Renal pelvis (tissue), 12 donors: ENCODE measurements around the gene THRAP3. TPM values are rescaled to one million over a fixed set of nuclear protein-coding genes. Genes with fewer than 3 reads are reported as not detected.
"Not testable (repeated sequence)": the region's sequence is repeated elsewhere in the genome, so short reads cannot be mapped to it uniquely, and the experiment has no call there.

Experiments used
- DNase-seq: peaks from one replicate; pipeline ENCODE4 v3.0.0-alpha.2; 2013
- long read RNA-seq, 16 experiments: transcript quantifications; one replicate each; lab custom pipeline, GENCODE V29; 2026
- polyA plus RNA-seq, 3 donors: library from polyadenylated mRNA; unstranded; fragments of 120-200 nt; gene quantifications; one replicate each; pipeline ENCODE4 v1.2.1, GENCODE V29; 2013; ENCODE audit not compliant: insufficient read length in 3 of 3

The THRAP3 gene
- polyA plus RNA-seq, result 100 to 1,000 TPM; 140 to 158 (median 140) TPM
- long read RNA-seq, donor 1, full-length matches to known transcripts, result 2 of 311 reads
- long read RNA-seq, donor 1, partial matches to known transcripts, result 309 of 311 reads
- long read RNA-seq, donor 1, other reads (novel, unspliced or antisense), result 0 of 311 reads
- long read RNA-seq, donor 2, full-length matches to known transcripts, result 3 of 96 reads
- long read RNA-seq, donor 2, partial matches to known transcripts, result 84 of 96 reads
- long read RNA-seq, donor 2, other reads (novel, unspliced or antisense), result 9 of 96 reads
- long read RNA-seq, donor 3, full-length matches to known transcripts, result 1 of 64 reads
- long read RNA-seq, donor 3, partial matches to known transcripts, result 57 of 64 reads
- long read RNA-seq, donor 3, other reads (novel, unspliced or antisense), result 6 of 64 reads
- long read RNA-seq, donor 4, partial matches to known transcripts, result 37 of 39 reads
- long read RNA-seq, donor 4, other reads (novel, unspliced or antisense), result 0 of 39 reads
- long read RNA-seq, donor 5, full-length matches to known transcripts, result 1 of 49 reads
- long read RNA-seq, donor 5, partial matches to known transcripts, result 42 of 49 reads
- long read RNA-seq, donor 5, other reads (novel, unspliced or antisense), result 6 of 49 reads
- long read RNA-seq, donor 6, full-length matches to known transcripts, result 4 of 102 reads
- long read RNA-seq, donor 6, partial matches to known transcripts, result 98 of 102 reads
- long read RNA-seq, donor 6, other reads (novel, unspliced or antisense), result 0 of 102 reads
- long read RNA-seq, donor 7, full-length matches to known transcripts, result 1 of 121 reads
- long read RNA-seq, donor 7, partial matches to known transcripts, result 112 of 121 reads
- long read RNA-seq, donor 7, other reads (novel, unspliced or antisense), result 8 of 121 reads
- long read RNA-seq, donor 8, partial matches to known transcripts, result 40 of 40 reads
- long read RNA-seq, donor 8, other reads (novel, unspliced or antisense), result 0 of 40 reads
- long read RNA-seq, donor 9, full-length matches to known transcripts, result 1 of 151 reads
- long read RNA-seq, donor 9, partial matches to known transcripts, result 136 of 151 reads
- long read RNA-seq, donor 9, other reads (novel, unspliced or antisense), result 14 of 151 reads
- long read RNA-seq, donor 10, full-length matches to known transcripts, result 2 of 101 reads
- long read RNA-seq, donor 10, partial matches to known transcripts, result 99 of 101 reads
- long read RNA-seq, donor 10, other reads (novel, unspliced or antisense), result 0 of 101 reads
- long read RNA-seq, donor 11, full-length matches to known transcripts, result 3 of 73 reads
- long read RNA-seq, donor 11, partial matches to known transcripts, result 70 of 73 reads
- long read RNA-seq, donor 11, other reads (novel, unspliced or antisense), result 0 of 73 reads
- long read RNA-seq, donor 12, full-length matches to known transcripts, result 7 of 167 reads
- long read RNA-seq, donor 12, partial matches to known transcripts, result 160 of 167 reads
- long read RNA-seq, donor 12, other reads (novel, unspliced or antisense), result 0 of 167 reads
- long read RNA-seq, donor 13, partial matches to known transcripts, result 39 of 48 reads
- long read RNA-seq, donor 13, other reads (novel, unspliced or antisense), result 9 of 48 reads
- long read RNA-seq, donor 14, result 0 reads
- long read RNA-seq, donor 15, partial matches to known transcripts, result 88 of 94 reads
- long read RNA-seq, donor 15, other reads (novel, unspliced or antisense), result 5 of 94 reads
- long read RNA-seq, donor 16, full-length matches to known transcripts, result 1 of 587 reads
- long read RNA-seq, donor 16, partial matches to known transcripts, result 563 of 587 reads
- long read RNA-seq, donor 16, other reads (novel, unspliced or antisense), result 23 of 587 reads

- DNase-seq, result peak; percentile 99
These were observed at the start of gene THRAP3 for GRCh38 chr1:36223996-36224536. Gene THRAP3 (plus strand): TSS chr1:36224443. CDS start chr1:36282564, 58,121 bp downstream.

GRCh38 chr1:36174713-36175112, 49.5 kb upstream of the THRAP3 start:
- no peak for DNase-seq

GRCh38 chr1:36175137-36176095, 48.8 kb upstream of the THRAP3 start:
- DNase-seq, result peak; percentile 60

GRCh38 chr1:36176106-36176949, 47.9 kb upstream of the THRAP3 start:
- DNase-seq, result no peak

- no peak for DNase-seq
These were observed 46.4 kb upstream of the THRAP3 start for GRCh38 chr1:36177589-36178431.

- no peak for DNase-seq
These were observed 45.6 kb upstream of the THRAP3 start for GRCh38 chr1:36178471-36179219.

- DNase-seq, result no peak
These were observed 45.0 kb upstream of the THRAP3 start for GRCh38 chr1:36179220-36179600.

- no peak for DNase-seq
These were observed 41.5 kb upstream of the THRAP3 start for GRCh38 chr1:36182734-36183133.

- no peak for DNase-seq
These were observed 40.9 kb upstream of the THRAP3 start for GRCh38 chr1:36183309-36183856.

GRCh38 chr1:36187800-36188593, 36.2 kb upstream of the THRAP3 start:
- DNase-seq, result peak; percentile 77

GRCh38 chr1:36196805-36197204, 27.4 kb upstream of the THRAP3 start:
- DNase-seq, result not testable (repeated sequence)

- no peak for DNase-seq
These were observed 25.6 kb upstream of the THRAP3 start for GRCh38 chr1:36198641-36199040.

- no peak for DNase-seq
These were observed 24.1 kb upstream of the THRAP3 start for GRCh38 chr1:36199934-36200741.

- no peak for DNase-seq
These were observed 21.2 kb upstream of the THRAP3 start for GRCh38 chr1:36203027-36203553.
